Measurements from ENCODE around the gene ITPKC. TPM values are rescaled to one million over a fixed set of nuclear protein-coding genes. Genes with fewer than 3 reads are reported as not detected.
"Not testable (repeated sequence)": the region's sequence is repeated elsewhere in the genome, so short reads cannot be mapped to it uniquely, and the experiment has no call there.

The ITPKC gene
- total and polyA plus RNA-seq, 8 donors, result 6.9 to 20.4 (median 11.4) TPM

GRCh38 chr19:40777937-40778705 lies 61.2 kb downstream of the ITPKC start, which contains the start of gene RAB4B:
TSS of gene RAB4B (plus strand) at chr19:40778247. CDS start at chr19:40778376, 129 bp downstream.
- FAIRE-seq (peak; percentile 86), DNase-seq (peak; percentile 99 to 100 (median 100)), ATAC-seq (peak; percentile 92 to 96 (median 94))
- Histone ChIP-seq H3K9me3 (no peaks in the 10 kb centered on the region), H3K27me3 (no peaks in the 10 kb centered on the region), H3K36me3 (no peaks in the 10 kb centered on the region), H3K4me3 (peak within 1 kb of the TSS; percentile 31 to 78 (median 68)), H3K4me1 (peaks cover 0 to 8% (median 0%) of the 10 kb centered on the region in 3 donors), H3K27ac (peak within 1 kb of the TSS; percentile 93 to 98 (median 95))
- intact Hi-C loops (cut with DNase I), result no loop called here
- no peak for TF ChIP-seq CTCF (IDR thresholded peaks at IDR 0.05)
- 0 to 1% methylated on average over 48 to 56 of the region's 56 CpGs for WGBS, 2 donors

GRCh38 chr19:40778706-40779284 lies 61.9 kb downstream of the ITPKC start:
- peak overlapping the region; percentile 31 to 78 (median 68) for H3K4me3 ChIP-seq
- intact Hi-C loops (cut with DNase I), result no loop called here
- H3K4me1 ChIP-seq, result peaks cover 0 to 8% (median 0%) of the 10 kb centered on the region in 3 donors
- H3K36me3 ChIP-seq, result no peaks in the 10 kb centered on the region
- ATAC-seq (no peak), FAIRE-seq (no peak), DNase-seq (no peak)
- no peaks in the 10 kb centered on the region for H3K27me3 ChIP-seq
- no peak for TF ChIP-seq CTCF (IDR thresholded peaks at IDR 0.05)
- WGBS, 2 donors, result 13 to 15% methylated on average over 7 of the region's 7 CpGs
- H3K27ac ChIP-seq, result peak overlapping the region; percentile 93 to 98 (median 95)
- H3K9me3 ChIP-seq, result no peaks in the 10 kb centered on the region

- intact Hi-C loops (cut with DNase I), result no loop called here
- H3K27me3 ChIP-seq, result no peaks in the 10 kb centered on the region
- TF ChIP-seq CTCF (IDR thresholded peaks at IDR 0.05), result no peak
- no peaks in the 10 kb centered on the region for H3K9me3 ChIP-seq
- no peaks in the 10 kb centered on the region for H3K36me3 ChIP-seq
- DNase-seq (no peak), FAIRE-seq (no peak), ATAC-seq (no peak)
- H3K4me3 ChIP-seq, result no peak overlapping the region
- 96 to 98% methylated on average over 5 of the region's 5 CpGs for WGBS, 2 donors
- no peak overlapping the region for H3K27ac ChIP-seq
- H3K4me1 ChIP-seq, result peaks cover 0 to 8% (median 0%) of the 10 kb centered on the region in 3 donors
Observed at GRCh38 chr19:40780582-40780981, 63.7 kb downstream of the ITPKC start.

- 96 to 97% methylated on average over 7 of the region's 7 CpGs for WGBS, 2 donors
- no peak for TF ChIP-seq CTCF (IDR thresholded peaks at IDR 0.05)
- DNase-seq (no peak), FAIRE-seq (no peak), ATAC-seq (no peak)
- intact Hi-C loops (cut with DNase I), result no loop called here
- Histone ChIP-seq H3K4me3 (no peak overlapping the region), H3K27ac (no peak overlapping the region), H3K4me1 (peaks cover 0 to 8% (median 0%) of the 10 kb centered on the region in 3 donors), H3K9me3 (no peaks in the 10 kb centered on the region), H3K27me3 (no peaks in the 10 kb centered on the region), H3K36me3 (no peaks in the 10 kb centered on the region)
Observed at GRCh38 chr19:40781140-40781539, 64.2 kb downstream of the ITPKC start.

- Histone ChIP-seq H3K36me3 (no peaks in the 10 kb centered on the region), H3K4me1 (peaks cover 0 to 5% (median 0%) of the 10 kb centered on the region in 3 donors), H3K9me3 (no peaks in the 10 kb centered on the region), H3K27ac (no peak overlapping the region), H3K4me3 (no peak overlapping the region), H3K27me3 (no peaks in the 10 kb centered on the region)
- no peak for TF ChIP-seq CTCF (IDR thresholded peaks at IDR 0.05)
- DNase-seq, result no peak
- intact Hi-C loops (cut with DNase I), result no loop called here
- no peak for ATAC-seq
- FAIRE-seq, result no peak
- WGBS, 2 donors, result 92 to 93% methylated on average over 14 of the region's 14 CpGs
Observed at GRCh38 chr19:40783711-40784110, 66.8 kb downstream of the ITPKC start.

- H3K4me1 ChIP-seq; H3K27ac ChIP-seq; H3K36me3 ChIP-seq; H3K4me3 ChIP-seq; DNase-seq; ATAC-seq; H3K27me3 ChIP-seq; intact Hi-C loops (cut with DNase I); H3K9me3 ChIP-seq; FAIRE-seq: not testable (repeated sequence)
- 96 to 98% methylated on average over 2 of the region's 2 CpGs for WGBS, 2 donors
Observed at GRCh38 chr19:40784146-40784545, 67.2 kb downstream of the ITPKC start.
